ENCODE measurements around the gene DKC1. TPM values are rescaled to one million over a fixed set of nuclear protein-coding genes. Genes with fewer than 3 reads are reported as not detected.
"Not testable (repeated sequence)": the region's sequence is repeated elsewhere in the genome, so short reads cannot be mapped to it uniquely, and the experiment has no call there.

The DKC1 gene
- total RNA-seq, 1 experiment from 2014 or later = 102 TPM

GRCh38 chrX:154818916-154819770 is 56.5 kb downstream of the DKC1 start:
- no peak for DNase-seq (ENCODE audit: low spot score)

- no peak for DNase-seq (ENCODE audit: low spot score)
These were observed 57.2 kb downstream of the DKC1 start for GRCh38 chrX:154819771-154820341.

GRCh38 chrX:154821523-154821922 is 58.9 kb downstream of the DKC1 start:
- no peak for DNase-seq (ENCODE audit: low spot score)

GRCh38 chrX:154822029-154822428 is 59.4 kb downstream of the DKC1 start:
- no peak for DNase-seq (ENCODE audit: low spot score)

GRCh38 chrX:154824638-154825037 is 62.0 kb downstream of the DKC1 start:
- no peak for DNase-seq (ENCODE audit: low spot score)

- DNase-seq (ENCODE audit: low spot score) = not testable (repeated sequence)
These were observed 62.9 kb downstream of the DKC1 start for GRCh38 chrX:154825586-154825985.

Other genes with a start within 250 kb of the DKC1 start
- 47.1 and 47.5 TPM in 2 replicates for gene FAM3A, start 246.6 kb upstream of the DKC1 start, total RNA-seq (2014; rRNA removed; shearing (Covaris generic))
- gene G6PD, start 216.0 kb upstream of the DKC1 start, total RNA-seq (2014; rRNA removed; shearing (Covaris generic)) = 102 and 112 TPM in 2 replicates
- gene IKBKG, start 215.2 kb upstream of the DKC1 start, total RNA-seq (2014; rRNA removed; shearing (Covaris generic)) = 53.6 and 63.2 TPM in 2 replicates
- not detected in 2 replicates for gene CTAG1A, start 177.7 kb upstream of the DKC1 start, total RNA-seq (2014; rRNA removed; shearing (Covaris generic))
- gene CTAG1B, start 143.6 kb upstream of the DKC1 start, total RNA-seq (2014; rRNA removed; shearing (Covaris generic)) = not detected in 2 replicates
- gene CTAG2, start 109.3 kb upstream of the DKC1 start, total RNA-seq (2014; rRNA removed; shearing (Covaris generic)) = not detected in 2 replicates
- gene GAB3, start 11.8 kb upstream of the DKC1 start, total RNA-seq (2014; rRNA removed; shearing (Covaris generic)) = 0.83 and 0.93 TPM in 2 replicates
- 50.5 and 60.5 TPM in 2 replicates for gene MPP1, start 42.6 kb downstream of the DKC1 start, total RNA-seq (2014; rRNA removed; shearing (Covaris generic))
- gene SMIM9, start 71.8 kb downstream of the DKC1 start, total RNA-seq (2014; rRNA removed; shearing (Covaris generic)) = not detected in 2 replicates
- gene F8A1, start 123.5 kb downstream of the DKC1 start, total RNA-seq (2014; rRNA removed; shearing (Covaris generic)) = 13.2 and 13.3 TPM in 2 replicates